Immature natural killer cell (primary cell): ENCODE measurements around the gene RFT1. TPM values are rescaled to one million over a fixed set of nuclear protein-coding genes. Genes with fewer than 3 reads are reported as not detected.
A peak's percentile ranks its signal among the peaks of the same experiment; 100 is the strongest.
"Not testable (repeated sequence)": the region's sequence is repeated elsewhere in the genome, so short reads cannot be mapped to it uniquely, and the experiment has no call there.

Source experiments
- DNase-seq, 3 donors: peaks; one replicate each; pipeline ENCODE4 v3.0.0; 2022; ENCODE audit warnings: mixed read lengths in 1 of 3
- H3K27ac Mint-ChIP-seq, 6 donors: one replicate each; pipeline ENCODE4 v1.8.0; 2020; ENCODE audit warnings: mixed read lengths in 6 of 6, mild to moderate bottlenecking in 5 of 6, inconsistent platforms in 4 of 6, moderate library complexity in 3 of 6
- H3K27me3 Mint-ChIP-seq, 3 donors: one replicate each; pipeline ENCODE4 v1.8.0; 2020 to 2021; ENCODE audit warnings: low read depth in 3 of 3, mild to moderate bottlenecking in 3 of 3, mixed read lengths in 3 of 3, moderate library complexity in 3 of 3, inconsistent platforms in 1 of 3
- H3K36me3 Mint-ChIP-seq, 3 donors: one replicate each; pipeline ENCODE4 v1.8.0; 2020; ENCODE audit warnings: mixed read lengths in 3 of 3, inconsistent platforms in 2 of 3, mild to moderate bottlenecking in 2 of 3
- H3K4me1 Mint-ChIP-seq, 2 donors: one replicate each; pipeline ENCODE4 v1.8.0; 2020; ENCODE audit warnings: inconsistent platforms in 2 of 2, mild to moderate bottlenecking in 2 of 2, mixed read lengths in 2 of 2, moderate library complexity in 1 of 2
- H3K4me3 Mint-ChIP-seq, 5 donors: one replicate each; pipeline ENCODE4 v1.8.0; 2020; ENCODE audit warnings: mild to moderate bottlenecking in 5 of 5, mixed read lengths in 5 of 5, inconsistent platforms in 3 of 5, moderate library complexity in 3 of 5
- H3K9me3 Mint-ChIP-seq, 6 donors: one replicate each; pipeline ENCODE4 v1.8.0; 2020; ENCODE audit warnings: mild to moderate bottlenecking in 6 of 6, mixed read lengths in 6 of 6, inconsistent platforms in 4 of 6, moderate library complexity in 3 of 6
- polyA plus RNA-seq, 3 donors: library from polyadenylated mRNA; unstranded; fragments of 300-500 nt; fragmentation: Illumina TruSeq; gene quantifications; one replicate each; pipeline ENCODE4 v1.2.3, GENCODE V29; 2021

RFT1 gene
- polyA plus RNA-seq, 3 donors from 2014 or later, result 14.2 to 29.2 (median 21.7) TPM

GRCh38 chr3:53160061-53160659 lies 29.9 kb upstream of the RFT1 start:
- DNase-seq, result no peak
- H3K4me1 Mint-ChIP-seq, result peaks cover 29 to 39% of the 10 kb centered on the region in 2 donors
- H3K9me3 Mint-ChIP-seq, result no peaks in the 10 kb centered on the region
- H3K36me3 Mint-ChIP-seq, result no peaks in the 10 kb centered on the region
- peak overlapping the region; percentile 88 to 91 (median 89) for H3K4me3 Mint-ChIP-seq
- H3K27me3 Mint-ChIP-seq, result peaks cover 11 to 24% (median 15%) of the 10 kb centered on the region in 3 donors
- H3K27ac Mint-ChIP-seq, result peak overlapping the region; percentile 72 to 92 (median 84)

GRCh38 chr3:53159156-53160060 lies 29.2 kb upstream of the RFT1 start:
- no peaks in the 10 kb centered on the region for H3K9me3 Mint-ChIP-seq
- peaks cover 29 to 33% of the 10 kb centered on the region in 2 donors for H3K4me1 Mint-ChIP-seq
- H3K4me3 Mint-ChIP-seq, result peak overlapping the region in 3 of 5 donors; percentile 9 to 89 (median 30)
- peak overlapping the region in 1 of 6 donors; percentile 82 for H3K27ac Mint-ChIP-seq
- no peak for DNase-seq
- H3K27me3 Mint-ChIP-seq, result peaks cover 11 to 24% (median 15%) of the 10 kb centered on the region in 3 donors
- H3K36me3 Mint-ChIP-seq, result no peaks in the 10 kb centered on the region

GRCh38 chr3:53158765-53159155 lies 28.5 kb upstream of the RFT1 start:
- H3K36me3 Mint-ChIP-seq, result peaks cover 0 to under 1% (median 0%) of the 10 kb centered on the region in 3 donors
- H3K27ac Mint-ChIP-seq, result peak overlapping the region in 1 of 6 donors; percentile 55
- DNase-seq, result no peak
- H3K9me3 Mint-ChIP-seq, result no peaks in the 10 kb centered on the region
- H3K27me3 Mint-ChIP-seq, result peaks cover 11 to 22% (median 15%) of the 10 kb centered on the region in 3 donors
- peaks cover 25 to 26% of the 10 kb centered on the region in 2 donors for H3K4me1 Mint-ChIP-seq
- peak overlapping the region in 3 of 5 donors; percentile 30 to 33 (median 33) for H3K4me3 Mint-ChIP-seq

- H3K9me3 Mint-ChIP-seq, result no peaks in the 10 kb centered on the region
- H3K4me3 Mint-ChIP-seq, result no peak overlapping the region
Observed at GRCh38 chr3:53157974-53158580, 27.8 kb upstream of the RFT1 start.

GRCh38 chr3:53156368-53156834 lies 26.2 kb upstream of the RFT1 start:
- Mint-ChIP-seq H3K4me1 (peaks cover 6 to 8% of the 10 kb centered on the region in 2 donors), H3K4me3 (no peak overlapping the region), H3K36me3 (peaks cover 0 to 6% (median 0%) of the 10 kb centered on the region in 3 donors), H3K27ac (no peak overlapping the region), H3K9me3 (no peaks in the 10 kb centered on the region), H3K27me3 (peaks cover 4 to 12% (median 10%) of the 10 kb centered on the region in 3 donors)
- DNase-seq, result no peak

More at GRCh38 chr3:53157974-53158580, 27.8 kb upstream of the RFT1 start:
- peaks cover 18 to 19% of the 10 kb centered on the region in 2 donors for H3K4me1 Mint-ChIP-seq
- no peak overlapping the region for H3K27ac Mint-ChIP-seq
- peaks cover 0 to 6% (median 0%) of the 10 kb centered on the region in 3 donors for H3K36me3 Mint-ChIP-seq
- no peak for DNase-seq
- H3K27me3 Mint-ChIP-seq, result peaks cover 10 to 21% (median 13%) of the 10 kb centered on the region in 3 donors

DNA sequence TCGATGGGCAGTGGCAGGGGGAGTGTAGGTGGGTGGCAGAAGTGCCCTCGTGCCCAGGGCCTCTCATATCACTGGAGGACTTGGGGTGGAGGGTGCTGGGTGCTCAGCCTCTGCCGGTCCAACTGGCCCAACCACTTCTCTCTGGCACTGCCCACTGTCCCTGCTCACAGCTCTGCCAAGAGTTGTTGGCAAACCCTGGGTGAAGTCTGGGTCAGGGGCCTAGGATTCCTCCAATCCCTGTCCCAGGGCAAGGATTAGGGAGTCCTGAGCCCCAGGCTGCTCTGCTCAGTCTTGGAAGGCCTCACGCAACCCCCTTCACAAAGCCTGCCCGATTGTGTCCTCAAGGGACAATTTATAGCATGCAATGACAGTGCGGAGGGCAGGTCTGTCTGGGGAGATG lies 25.5 kb upstream of the RFT1 start:
- Mint-ChIP-seq H3K27me3 (peaks cover 4 to 11% (median 10%) of the 10 kb centered on the region in 3 donors), H3K4me3 (no peak overlapping the region), H3K4me1 (peaks cover 6 to 8% of the 10 kb centered on the region in 2 donors), H3K27ac (no peak overlapping the region), H3K36me3 (peaks cover 0 to 6% (median 0%) of the 10 kb centered on the region in 3 donors), H3K9me3 (no peaks in the 10 kb centered on the region)
- DNase-seq, result no peak

DNA sequence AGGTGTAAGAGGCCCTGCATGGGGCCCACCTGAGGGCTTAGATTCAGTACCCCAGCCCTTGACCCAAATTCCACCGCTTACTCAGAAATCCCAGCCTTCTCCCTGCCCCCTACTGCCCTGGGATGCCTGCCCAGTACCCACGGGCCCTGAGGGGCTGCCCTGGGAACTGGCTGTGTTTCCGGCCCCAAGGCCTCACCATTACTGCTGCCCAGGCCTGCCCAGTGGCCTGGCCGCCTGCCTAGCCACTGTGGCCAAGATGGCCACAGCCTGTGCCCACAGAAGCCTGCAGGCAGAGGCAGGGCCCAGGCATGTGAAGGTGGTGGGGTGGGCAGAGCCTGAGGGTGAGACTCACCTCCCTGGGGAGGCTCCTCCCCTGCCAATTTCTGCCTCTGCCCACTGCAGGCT lies 24.6 kb upstream of the RFT1 start:
- H3K4me1 Mint-ChIP-seq, result peaks cover 0 to 1% of the 10 kb centered on the region in 2 donors
- no peak overlapping the region for H3K4me3 Mint-ChIP-seq
- no peak for DNase-seq
- peaks cover 0 to 6% (median 0%) of the 10 kb centered on the region in 3 donors for H3K36me3 Mint-ChIP-seq
- no peak overlapping the region for H3K27ac Mint-ChIP-seq
- H3K9me3 Mint-ChIP-seq, result no peaks in the 10 kb centered on the region
- peaks cover 4 to 9% (median 6%) of the 10 kb centered on the region in 3 donors for H3K27me3 Mint-ChIP-seq

DNA sequence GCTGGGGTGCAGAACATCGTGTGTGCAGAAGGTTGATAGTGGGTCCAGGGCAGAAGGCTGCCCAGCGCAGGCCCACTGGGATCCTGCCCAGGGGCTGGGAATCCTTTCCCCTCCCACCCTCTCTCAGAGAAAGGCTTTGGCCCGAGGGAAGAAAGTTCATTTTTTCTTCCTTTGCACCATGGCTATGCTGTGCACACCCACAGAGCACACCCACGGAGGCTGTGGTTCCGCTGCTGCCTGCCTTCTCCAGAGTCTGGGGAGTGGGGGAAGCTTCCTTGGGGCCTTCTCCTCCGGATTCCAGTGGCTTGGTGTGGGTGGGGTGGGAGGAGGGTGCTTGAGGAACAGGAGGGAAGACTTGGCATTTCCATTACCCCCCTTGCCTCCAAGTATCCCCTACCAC lies 23.7 kb upstream of the RFT1 start:
- Mint-ChIP-seq H3K27me3 (peaks cover 4 to 9% (median 5%) of the 10 kb centered on the region in 3 donors), H3K4me1 (no peaks in the 10 kb centered on the region), H3K9me3 (no peaks in the 10 kb centered on the region), H3K27ac (no peak overlapping the region), H3K4me3 (no peak overlapping the region), H3K36me3 (peaks cover 0 to 6% (median 0%) of the 10 kb centered on the region in 3 donors)
- no peak for DNase-seq

GRCh38 chr3:53153264-53153823 lies 23.1 kb upstream of the RFT1 start:
- Mint-ChIP-seq H3K27me3 (peaks cover 4 to 7% (median 4%) of the 10 kb centered on the region in 3 donors), H3K4me1 (no peaks in the 10 kb centered on the region), H3K36me3 (peaks cover 0 to 6% (median 0%) of the 10 kb centered on the region in 3 donors), H3K9me3 (no peaks in the 10 kb centered on the region), H3K27ac (peak overlapping the region in 1 of 6 donors; percentile 73), H3K4me3 (no peak overlapping the region)
- no peak for DNase-seq

DNA sequence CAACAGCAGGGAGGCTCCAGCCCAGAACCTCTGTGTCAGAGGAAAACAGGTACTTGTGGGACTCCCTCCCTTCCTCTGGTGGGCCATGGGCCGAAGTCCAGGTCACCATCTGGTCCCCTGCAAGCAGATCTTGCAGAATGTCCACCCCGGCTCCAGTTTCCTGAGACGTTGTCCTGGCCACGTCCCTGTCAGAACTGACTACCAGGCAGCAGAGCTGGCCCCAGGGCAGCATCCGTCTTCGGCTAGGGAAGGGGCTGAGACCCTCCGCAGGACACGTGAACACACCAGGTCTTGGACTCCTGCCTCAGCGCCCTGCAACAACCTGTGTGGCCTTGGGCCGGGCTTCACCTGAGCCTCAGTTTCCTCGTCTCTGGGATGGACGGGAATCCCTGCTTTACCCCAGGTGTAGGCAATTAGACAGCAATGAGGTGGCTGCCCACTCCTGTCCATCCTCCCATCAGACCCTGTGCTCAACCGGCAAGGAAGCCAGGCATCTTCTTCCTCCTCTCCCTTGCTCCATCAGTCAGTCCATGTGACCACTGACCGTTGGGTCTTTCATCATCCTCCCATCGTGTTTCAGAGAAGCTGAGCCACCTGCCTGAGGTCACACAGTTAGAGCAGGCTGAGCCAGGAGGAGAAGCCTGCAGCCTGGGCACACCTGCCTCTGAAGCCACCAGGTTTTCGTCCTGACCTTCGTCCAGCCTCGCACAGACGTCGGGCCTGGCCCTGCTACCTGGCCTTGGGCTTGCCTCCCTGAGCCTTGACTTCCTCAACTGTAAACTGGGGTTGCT lies 21.8 kb upstream of the RFT1 start:
- Mint-ChIP-seq H3K9me3 (no peaks in the 10 kb centered on the region), H3K4me3 (no peak overlapping the region), H3K4me1 (no peaks in the 10 kb centered on the region), H3K36me3 (peaks cover 0 to 6% (median 0%) of the 10 kb centered on the region in 3 donors), H3K27ac (no peak overlapping the region), H3K27me3 (peaks cover 2 to 4% (median 4%) of the 10 kb centered on the region in 3 donors)
- DNase-seq, result no peak

- DNase-seq, result no peak
- Mint-ChIP-seq H3K36me3 (peaks cover 0 to 6% (median 0%) of the 10 kb centered on the region in 3 donors), H3K4me3 (no peak overlapping the region), H3K4me1 (no peaks in the 10 kb centered on the region), H3K9me3 (no peaks in the 10 kb centered on the region), H3K27me3 (peaks cover 2 to 4% (median 4%) of the 10 kb centered on the region in 3 donors), H3K27ac (no peak overlapping the region)
Observed at GRCh38 chr3:53151465-53151864, 21.2 kb upstream of the RFT1 start.

GRCh38 chr3:53151086-53151438 lies 20.8 kb upstream of the RFT1 start:
- H3K9me3 Mint-ChIP-seq, DNase-seq, H3K4me1 Mint-ChIP-seq, H3K36me3 Mint-ChIP-seq, H3K4me3 Mint-ChIP-seq, H3K27me3 Mint-ChIP-seq, H3K27ac Mint-ChIP-seq: not testable (repeated sequence)
